ENCODE measurements around the gene ECE1.
A peak's percentile ranks its signal among the peaks of the same experiment; 100 is the strongest.
"Not testable (repeated sequence)": the region's sequence is repeated elsewhere in the genome, so short reads cannot be mapped to it uniquely, and the experiment has no call there.

ECE1 gene

GRCh38 chr1:21291184-21291583, 921 bp upstream of the ECE1 start:
- DNase-seq (ENCODE audit: low spot score): no peak

GRCh38 chr1:21290546-21290944, 282 bp upstream of the ECE1 start:
- DNase-seq (ENCODE audit: low spot score): no peak

- DNase-seq (ENCODE audit: low spot score): no peak
Measured at GRCh38 chr1:21289127-21289526, 1.1 kb downstream of the ECE1 start.

- DNase-seq (ENCODE audit: low spot score): no peak
Measured at GRCh38 chr1:21287905-21288514, 2.3 kb downstream of the ECE1 start.

GRCh38 chr1:21285386-21285785, 4.9 kb downstream of the ECE1 start:
- DNase-seq (ENCODE audit: low spot score): not testable (repeated sequence)

- DNase-seq (ENCODE audit: low spot score): no peak
Measured at GRCh38 chr1:21285055-21285372, 5.2 kb downstream of the ECE1 start.

GRCh38 chr1:21284206-21285054, 5.8 kb downstream of the ECE1 start:
- DNase-seq (ENCODE audit: low spot score): no peak

- DNase-seq (ENCODE audit: low spot score): no peak
Measured at GRCh38 chr1:21283524-21283923, 6.7 kb downstream of the ECE1 start.

- not testable (repeated sequence) for DNase-seq (ENCODE audit: low spot score)
Measured at GRCh38 chr1:21282020-21282419, 8.2 kb downstream of the ECE1 start.

GRCh38 chr1:21280482-21280881, 9.8 kb downstream of the ECE1 start:
- no peak for DNase-seq (ENCODE audit: low spot score)

- DNase-seq (ENCODE audit: low spot score): no peak
Measured at GRCh38 chr1:21280011-21280471, 10.2 kb downstream of the ECE1 start.

GRCh38 chr1:21278860-21279845, 11.1 kb downstream of the ECE1 start:
- no peak for DNase-seq (ENCODE audit: low spot score)

GRCh38 chr1:21278208-21278859, 11.9 kb downstream of the ECE1 start:
- DNase-seq (ENCODE audit: low spot score): peak; percentile 70

- DNase-seq (ENCODE audit: low spot score): no peak
Measured at GRCh38 chr1:21277180-21277579, 13.1 kb downstream of the ECE1 start.

GRCh38 chr1:21272540-21272939, 17.7 kb downstream of the ECE1 start:
- no peak for DNase-seq (ENCODE audit: low spot score)

- no peak for DNase-seq (ENCODE audit: low spot score)
Measured at GRCh38 chr1:21271550-21271949, 18.7 kb downstream of the ECE1 start.

GRCh38 chr1:21270086-21270689, 20.1 kb downstream of the ECE1 start:
- no peak for DNase-seq (ENCODE audit: low spot score)

- no peak for DNase-seq (ENCODE audit: low spot score)
Measured at GRCh38 chr1:21269461-21270085, 20.7 kb downstream of the ECE1 start.

- no peak for DNase-seq (ENCODE audit: low spot score)
Measured at GRCh38 chr1:21268281-21269239, 21.7 kb downstream of the ECE1 start.
